Karpas-422 (cell line): ENCODE data around the gene MEN1. TPM values are rescaled to one million over a fixed set of nuclear protein-coding genes. Genes with fewer than 3 reads are reported as not detected.
"Not testable (repeated sequence)": the region's sequence is repeated elsewhere in the genome, so short reads cannot be mapped to it uniquely, and the experiment has no call there.

Experiments
- DNase-seq: peaks from one replicate; pipeline ENCODE4 v3.0.0-alpha.2; 2015
- H2AFZ ChIP-seq: fragments of 200-600 bp; sonication (generic); 2 replicates; pipeline ENCODE4 v1.6.1; 2014; ENCODE audit warnings: antibody characterized with exemption, low read length, mixed read lengths
- H3K27ac ChIP-seq: fragments of 200-600 bp; sonication (generic); 2 replicates; pipeline ENCODE4 v1.5.1; 2014; ENCODE audit warnings: mild to moderate bottlenecking, low read length, moderate library complexity
- H3K27me3 ChIP-seq: fragments of 200-600 bp; sonication (generic); 2 replicates; pipeline ENCODE4 v1.6.1; 2014; ENCODE audit warnings: low read length, mixed read lengths
- H3K36me3 ChIP-seq: fragments of 200-600 bp; sonication (generic); 2 replicates; pipeline ENCODE4 v1.6.1; 2014; ENCODE audit warnings: low read length, mixed read lengths; ENCODE audit not compliant: insufficient read depth
- H3K4me1 ChIP-seq: fragments of 200-600 bp; sonication (generic); 2 replicates; pipeline ENCODE4 v1.6.1; 2014; ENCODE audit warnings: mild to moderate bottlenecking, low read length, mixed read lengths
- H3K4me2 ChIP-seq: fragments of 200-600 bp; sonication (generic); 2 replicates; pipeline ENCODE4 v1.6.1; 2014; ENCODE audit warnings: low read length, low read depth, mild to moderate bottlenecking; ENCODE audit not compliant: poor library complexity, severe bottlenecking
- H3K4me3 ChIP-seq: fragments of 200-600 bp; sonication (generic); 2 replicates; pipeline ENCODE4 v1.5.1; 2014; ENCODE audit warnings: mild to moderate bottlenecking, antibody characterized with exemption, low read length, mixed read lengths
- H3K79me2 ChIP-seq: fragments of 200-600 bp; sonication (generic); 2 replicates; pipeline ENCODE4 v1.6.1; 2014; ENCODE audit warnings: mild to moderate bottlenecking, low read length, mixed read lengths
- H3K9ac ChIP-seq: fragments of 200-600 bp; sonication (generic); 2 replicates; pipeline ENCODE4 v1.6.0; 2014; ENCODE audit warnings: low read length
- H3K9me2 ChIP-seq: fragments of 200-600 bp; sonication (generic), shearing (Covaris generic); replicated peaks from 2 replicates; pipeline ENCODE4 v1.6.0; 2014; ENCODE audit warnings: mild to moderate bottlenecking, low read length, moderate library complexity; ENCODE audit not compliant: insufficient read depth
- H3K9me3 ChIP-seq: fragments of 300-700, 200-600 bp; sonication (generic); 2 replicates; pipeline ENCODE4 v1.6.1; 2014; ENCODE audit warnings: low read length, mixed read lengths
- H4K20me1 ChIP-seq: fragments of 200-600 bp; sonication (generic); 2 replicates; pipeline ENCODE4 v1.6.1; 2014; ENCODE audit warnings: mild to moderate bottlenecking, antibody characterized with exemption, low read length, low read depth; ENCODE audit not compliant: insufficient read depth
- total RNA-seq: library from RNA; depleted of rRNA; stranded (reverse); fragments of >200 nt; shearing (Covaris generic); gene quantifications from 2 replicates; pipeline ENCODE4 v1.2.3, GENCODE V29; 2014; ENCODE audit warnings: low replicate concordance

Gene MEN1
- total RNA-seq, 1 experiment from 2014 or later, result 28.3 TPM

DNA sequence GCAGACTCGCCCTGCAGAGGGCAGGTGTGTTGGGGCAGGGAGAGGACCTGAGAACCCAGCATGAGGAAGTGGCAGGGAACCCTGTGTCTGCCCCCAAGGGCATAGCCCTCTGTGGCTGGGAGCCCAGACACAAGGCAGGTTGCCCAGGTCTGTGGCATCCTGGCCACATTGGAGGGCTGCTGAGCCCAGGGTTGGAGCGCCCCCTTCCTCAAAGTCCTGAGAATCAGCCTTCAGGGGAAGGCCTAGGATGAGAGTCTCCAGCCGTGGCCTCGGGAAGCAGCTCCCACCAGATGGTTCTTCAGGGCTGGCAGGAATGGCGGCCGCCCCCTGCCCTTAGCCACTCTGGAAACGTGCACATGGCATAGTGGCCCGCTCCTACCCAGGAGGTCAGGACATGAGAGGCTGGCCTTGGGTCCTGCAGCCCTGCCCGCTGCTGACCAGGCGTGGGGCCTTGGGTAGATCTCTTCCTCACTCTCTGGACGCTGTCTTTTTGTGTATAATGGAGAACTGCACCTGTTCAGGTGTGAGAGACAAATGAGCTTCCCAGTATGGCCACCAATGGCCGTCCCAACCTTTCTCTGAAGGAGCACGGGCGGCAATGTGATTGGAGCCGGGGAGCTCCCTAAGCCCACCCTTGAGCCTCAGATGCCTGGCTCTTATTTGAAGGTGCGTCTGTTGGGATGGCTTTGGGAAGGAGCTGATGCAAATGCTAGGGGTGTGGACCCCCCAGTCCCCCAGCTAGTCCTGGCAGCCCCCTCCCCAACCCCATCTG lies 38.7 kb upstream of the MEN1 start:
- H3K9me3 ChIP-seq, result no peaks in the 10 kb centered on the region
- peak; percentile 92 for DNase-seq
- H3K27ac ChIP-seq, result peak overlapping the region; percentile 95
- H3K4me2 ChIP-seq, result peak overlapping the region; percentile 50
- H2AFZ ChIP-seq, result no peak overlapping the region
- no peaks in the 10 kb centered on the region for H3K36me3 ChIP-seq
- H3K4me1 ChIP-seq, result peaks cover 79% of the 10 kb centered on the region
- no peaks in the 10 kb centered on the region for H3K27me3 ChIP-seq
- H4K20me1 ChIP-seq, result no peaks in the 10 kb centered on the region
- H3K9ac ChIP-seq, result peak overlapping the region; percentile 58
- H3K9me2 ChIP-seq, result no peaks in the 10 kb centered on the region
- H3K79me2 ChIP-seq, result no peaks in the 10 kb centered on the region
- peak overlapping the region; percentile 23; the same call in 1 of the 2 replicates for H3K4me3 ChIP-seq

DNA sequence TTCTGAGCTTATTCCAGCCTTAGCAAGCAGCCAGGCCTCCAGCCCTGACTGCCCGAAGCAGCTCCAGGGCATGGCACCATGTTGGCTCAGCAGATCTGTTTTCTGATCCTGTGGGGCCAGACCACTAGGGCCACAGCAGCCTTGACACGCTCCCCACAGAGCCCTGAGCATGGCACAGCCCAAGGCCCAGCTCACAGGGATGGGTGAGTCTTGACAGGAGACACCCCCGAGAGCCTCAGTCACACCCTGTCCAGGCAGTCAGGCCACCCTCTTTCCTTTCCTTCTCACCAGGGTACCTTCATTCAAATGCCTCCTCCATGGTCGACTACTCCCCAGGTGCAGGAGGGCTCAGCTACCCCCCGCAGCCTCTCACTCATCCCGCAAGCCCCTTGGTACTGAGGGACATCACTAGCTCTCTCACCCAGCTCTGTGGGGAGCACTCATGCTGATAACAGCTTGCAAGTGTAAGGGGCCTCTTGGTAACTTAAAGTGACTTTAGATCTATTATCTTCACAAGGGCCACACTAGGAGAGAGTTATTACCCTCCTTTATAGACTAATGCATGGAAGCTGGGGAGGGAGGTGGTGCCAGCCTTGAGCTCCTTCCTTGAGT lies 38.0 kb upstream of the MEN1 start:
- no peaks in the 10 kb centered on the region for H3K36me3 ChIP-seq
- peak overlapping the region; percentile 95 for H3K27ac ChIP-seq
- peak overlapping the region; percentile 50 for H3K4me2 ChIP-seq
- no peaks in the 10 kb centered on the region for H3K79me2 ChIP-seq
- H3K9ac ChIP-seq, result peak overlapping the region; percentile 58
- H3K9me3 ChIP-seq, result no peaks in the 10 kb centered on the region
- DNase-seq, result no peak
- H3K4me3 ChIP-seq, result peak overlapping the region; percentile 23; the same call in 1 of the 2 replicates
- H3K27me3 ChIP-seq, result no peaks in the 10 kb centered on the region
- H3K9me2 ChIP-seq, result no peaks in the 10 kb centered on the region
- no peak overlapping the region for H2AFZ ChIP-seq
- H3K4me1 ChIP-seq, result peaks cover 74% of the 10 kb centered on the region
- H4K20me1 ChIP-seq, result no peaks in the 10 kb centered on the region

DNA sequence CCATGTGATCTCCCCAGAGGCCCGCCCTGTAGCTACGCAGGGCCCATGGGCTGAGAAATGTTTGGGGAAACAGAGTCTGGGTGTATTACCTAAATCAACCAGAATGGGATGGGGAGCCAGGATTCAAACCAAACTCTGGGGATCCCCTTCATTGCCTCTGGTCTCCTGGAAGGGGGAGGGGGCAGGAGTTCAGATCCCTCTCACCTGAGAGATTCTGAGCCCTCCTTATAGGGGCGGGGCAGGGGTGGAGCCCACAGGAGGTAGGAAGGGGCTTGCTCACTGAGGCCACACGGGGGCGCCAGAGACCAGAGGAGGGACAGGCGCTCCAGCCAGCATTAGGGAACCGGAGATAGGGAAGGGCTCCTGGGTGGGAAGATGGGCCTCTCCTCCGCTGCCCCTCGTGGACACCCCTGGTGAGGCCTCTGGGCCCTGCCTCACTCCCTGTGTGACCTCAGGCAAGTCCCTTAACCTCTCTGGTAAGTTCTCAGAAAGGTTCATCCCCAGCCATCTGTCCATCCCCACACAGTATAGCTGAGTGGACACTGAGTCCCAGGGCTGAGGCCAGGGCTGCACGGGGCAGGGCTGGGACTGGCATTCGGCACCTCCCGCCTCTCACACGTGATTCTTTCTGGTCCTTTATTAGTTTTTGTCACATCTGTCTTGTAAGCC lies 36.8 kb upstream of the MEN1 start:
- Histone ChIP-seq H3K9ac (peak overlapping the region; percentile 36), H3K4me2 (peak overlapping the region; percentile 20), H3K4me1 (peaks cover 62% of the 10 kb centered on the region), H3K9me2 (no peaks in the 10 kb centered on the region), H3K36me3 (no peaks in the 10 kb centered on the region), H3K79me2 (no peaks in the 10 kb centered on the region), H3K4me3 (no peak overlapping the region), H3K27me3 (no peaks in the 10 kb centered on the region), H3K9me3 (no peaks in the 10 kb centered on the region), H3K27ac (peak overlapping the region; percentile 95), H2AFZ (no peak overlapping the region), H4K20me1 (no peaks in the 10 kb centered on the region)
- peak; percentile 97 for DNase-seq

DNA sequence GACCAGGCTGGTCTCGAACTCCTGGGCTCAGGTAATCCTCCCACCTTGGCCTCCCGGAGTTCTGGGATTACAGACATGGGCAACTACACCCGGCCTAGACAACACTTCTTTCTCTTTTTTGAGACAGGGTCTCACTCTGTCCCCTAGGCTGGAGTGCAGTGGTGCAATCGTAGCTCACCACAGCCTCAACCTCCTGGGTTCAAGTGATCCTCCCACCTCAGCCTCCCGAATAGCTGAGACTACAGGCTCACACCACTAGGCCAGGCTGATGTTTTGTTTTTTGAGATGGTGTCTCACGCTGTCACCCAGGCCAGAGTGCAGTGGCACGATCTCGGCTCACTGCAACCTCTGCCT lies 35.4 kb upstream of the MEN1 start:
- DNase-seq, H3K4me3 ChIP-seq, H3K9me3 ChIP-seq, H4K20me1 ChIP-seq, H3K27ac ChIP-seq, H3K9ac ChIP-seq, H3K79me2 ChIP-seq, H3K9me2 ChIP-seq, H2AFZ ChIP-seq, H3K36me3 ChIP-seq, H3K27me3 ChIP-seq, H3K4me2 ChIP-seq: not testable (repeated sequence)
- H3K4me1 ChIP-seq, result peaks cover 49% of the 10 kb centered on the region

DNA sequence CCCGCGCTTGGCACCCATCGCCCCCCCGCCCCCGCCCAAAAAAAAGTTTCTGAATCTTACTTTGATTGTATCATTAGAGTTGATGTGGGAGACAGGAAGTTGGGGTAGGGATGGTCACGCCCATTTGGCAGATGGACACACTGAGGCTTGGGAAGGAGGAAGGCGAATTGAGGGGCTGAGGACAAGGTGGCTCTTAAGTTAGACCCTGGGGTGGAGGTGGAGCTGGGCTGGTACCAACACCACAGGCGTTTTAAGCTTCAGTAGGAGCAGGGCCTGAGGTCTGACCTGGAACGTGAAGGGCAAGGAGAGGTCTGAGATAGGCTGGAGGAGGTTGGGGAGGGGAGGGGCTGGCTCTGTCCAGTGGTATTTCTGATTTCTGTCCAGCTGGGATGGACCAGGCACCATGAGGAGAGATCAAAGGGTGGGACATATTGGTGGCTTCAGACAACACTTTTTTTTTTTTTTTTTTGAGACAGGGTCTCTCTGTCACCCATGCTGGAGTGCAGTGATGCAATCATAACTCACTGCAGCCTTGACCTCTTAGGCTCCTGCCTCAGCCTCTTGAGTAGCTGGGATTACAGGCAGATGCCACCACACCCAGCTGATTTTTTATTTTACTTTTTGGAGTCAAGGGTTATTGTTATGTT lies 34.9 kb upstream of the MEN1 start:
- Histone ChIP-seq H3K4me1 (peaks cover 44% of the 10 kb centered on the region), H3K27ac (no peak overlapping the region), H3K4me3 (0 out of 2 replicates have a peak overlapping the region, but pooled peaks have one; percentile 55), H3K79me2 (no peaks in the 10 kb centered on the region), H3K9me3 (no peaks in the 10 kb centered on the region), H3K4me2 (peak overlapping the region; percentile 53), H3K36me3 (no peaks in the 10 kb centered on the region), H3K9me2 (no peaks in the 10 kb centered on the region), H2AFZ (no peak overlapping the region), H3K27me3 (no peaks in the 10 kb centered on the region), H3K9ac (no peak overlapping the region), H4K20me1 (no peaks in the 10 kb centered on the region)
- DNase-seq, result no peak

DNA sequence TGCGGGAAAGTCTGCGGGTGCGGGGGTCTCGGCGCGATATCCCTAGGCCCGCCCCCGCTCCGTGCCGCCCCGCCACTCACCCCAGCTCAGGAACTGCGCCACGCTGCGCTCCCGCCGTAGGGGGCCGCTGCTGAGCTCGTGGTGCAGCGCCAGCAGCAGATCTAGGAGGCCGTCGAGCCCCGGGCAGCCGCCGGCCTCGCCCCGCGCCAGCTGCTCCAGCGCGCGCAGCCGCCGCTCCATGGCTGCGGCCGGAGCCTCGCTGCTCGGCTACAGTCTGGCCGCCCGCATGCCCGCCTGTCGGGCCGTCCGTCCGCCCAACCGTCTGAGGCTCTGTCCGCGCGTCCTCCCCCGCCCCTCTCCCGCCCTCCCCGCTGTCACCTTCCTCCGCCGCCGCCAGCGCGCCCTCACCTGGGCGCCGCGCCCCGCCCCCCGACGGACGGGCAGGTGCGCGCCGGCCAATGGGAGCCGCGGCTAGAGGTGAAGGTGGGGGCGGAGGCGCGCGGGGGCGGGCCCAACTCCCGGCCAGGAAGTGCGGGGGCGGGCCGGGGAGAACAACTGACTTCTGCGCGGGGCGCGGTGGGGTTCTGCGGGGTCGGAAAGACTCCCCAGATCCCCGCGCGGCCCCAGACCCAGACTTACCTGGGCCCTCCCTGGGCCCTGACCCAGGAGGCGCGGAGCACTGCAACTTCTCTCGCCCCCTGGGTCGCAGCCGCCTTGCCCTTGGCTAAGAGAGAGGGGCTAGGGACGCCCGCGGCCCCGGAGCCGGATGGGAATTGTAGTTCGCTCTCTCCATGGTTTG lies 34.2 kb upstream of the MEN1 start, which contains the start of gene CDC42BPG:
Gene CDC42BPG, minus strand, starts transcription at position 324 of the 799 bp plus-strand sequence. Its CDS starts 84 bp downstream, at position 240.
- no peaks in the 10 kb centered on the region for H3K27me3 ChIP-seq
- no peaks in the 10 kb centered on the region for H3K36me3 ChIP-seq
- no peaks in the 10 kb centered on the region for H4K20me1 ChIP-seq
- H3K4me1 ChIP-seq, result peaks cover 36% of the 10 kb centered on the region
- peak; percentile 85 for DNase-seq
- no peaks in the 10 kb centered on the region for H3K9me2 ChIP-seq
- peak within 1 kb of the TSS; percentile 3; the same call in 1 of the 2 replicates for H3K9ac ChIP-seq
- H3K27ac ChIP-seq, result no peak within 1 kb of the TSS
- peak within 1 kb of the TSS; percentile 55; the same call in 1 of the 2 replicates for H3K4me3 ChIP-seq
- peak within 1 kb of the TSS; percentile 53 for H3K4me2 ChIP-seq
- H3K79me2 ChIP-seq, result no peaks in the 10 kb centered on the region
- H2AFZ ChIP-seq, result no peak within 1 kb of the TSS
- no peaks in the 10 kb centered on the region for H3K9me3 ChIP-seq

DNA sequence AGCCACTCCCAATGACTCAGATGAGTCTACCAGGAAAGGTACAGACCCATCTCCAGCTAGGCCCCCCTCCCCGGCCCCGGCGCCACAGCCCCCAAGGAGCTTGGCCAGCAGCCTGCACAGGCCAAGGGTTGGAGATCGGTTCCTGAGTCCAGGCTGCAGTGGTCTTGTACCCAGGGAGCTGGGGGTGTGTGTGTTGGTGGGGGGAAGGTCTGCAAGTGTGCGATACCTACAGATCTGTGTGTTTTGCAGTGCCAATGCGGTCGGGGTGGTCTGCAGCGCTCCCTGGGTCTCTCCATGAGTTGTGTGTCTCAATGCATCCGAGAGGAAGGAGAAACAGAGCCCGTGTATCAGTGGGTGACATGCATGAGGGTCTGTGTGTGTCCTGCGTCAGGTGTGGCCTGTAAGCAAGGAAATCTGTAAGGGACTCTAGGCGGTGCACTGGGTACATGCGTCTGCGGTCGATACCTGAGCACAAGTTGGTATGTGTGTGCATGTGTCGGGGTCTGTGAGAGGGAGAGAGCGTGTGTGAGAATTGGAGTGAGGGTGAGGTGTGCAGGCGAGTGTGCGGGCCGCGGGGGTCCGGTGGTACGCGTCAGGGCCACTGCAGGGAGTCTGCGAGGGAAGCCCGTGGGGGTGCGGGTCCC lies 33.5 kb upstream of the MEN1 start:
- Histone ChIP-seq H4K20me1 (no peaks in the 10 kb centered on the region), H3K9ac (0 out of 2 replicates have a peak overlapping the region, but pooled peaks have one; percentile 3), H3K27me3 (no peaks in the 10 kb centered on the region), H3K9me3 (no peaks in the 10 kb centered on the region), H3K4me1 (peaks cover 29% of the 10 kb centered on the region), H3K27ac (no peak overlapping the region), H3K9me2 (no peaks in the 10 kb centered on the region), H3K4me2 (peak overlapping the region; percentile 53), H2AFZ (no peak overlapping the region), H3K4me3 (peak overlapping the region; percentile 55; the same call in 1 of the 2 replicates), H3K79me2 (no peaks in the 10 kb centered on the region), H3K36me3 (no peaks in the 10 kb centered on the region)
- DNase-seq, result no peak
